H9 (cell line): ENCODE results near the gene C20orf144. TPM values are rescaled to one million over a fixed set of nuclear protein-coding genes. Genes with fewer than 3 reads are reported as not detected.

Experiments
- DNase-seq: peaks from one replicate; pipeline ENCODE4 v3.0.0-alpha.2; 2017
- H2AFZ ChIP-seq: one replicate; pipeline ENCODE4 v1.6.1; 2013; ENCODE audit warnings: mild to moderate bottlenecking, low read length, control low read depth, moderate library complexity
- H2AK5ac ChIP-seq: 2 replicates; pipeline ENCODE4 v1.6.1; 2013; ENCODE audit warnings: low read length, control low read depth, mixed read lengths; ENCODE audit not compliant: insufficient read length
- H2BK120ac ChIP-seq: one replicate; pipeline ENCODE4 v1.6.1; 2013; ENCODE audit warnings: low read depth, mild to moderate bottlenecking, low read length, control low read depth, inconsistent platforms; ENCODE audit not compliant: poor library complexity, severe bottlenecking
- H2BK12ac ChIP-seq: 2 replicates; pipeline ENCODE4 v1.6.1; 2013; ENCODE audit warnings: low read length, control low read depth, mixed read lengths, low read depth; ENCODE audit not compliant: insufficient read length
- H2BK15ac ChIP-seq: 2 replicates; pipeline ENCODE4 v1.6.1; 2013; ENCODE audit warnings: low read depth, low read length, control low read depth
- H2BK20ac ChIP-seq: one replicate; pipeline ENCODE4 v1.6.1; 2013; ENCODE audit warnings: low read depth, mild to moderate bottlenecking, low read length, control low read depth, inconsistent platforms; ENCODE audit not compliant: poor library complexity, severe bottlenecking
- H2BK5ac ChIP-seq: 2 replicates; pipeline ENCODE4 v1.6.1; 2013; ENCODE audit warnings: low read length, control low read depth, mixed read lengths; ENCODE audit not compliant: insufficient read length
- H3K14ac ChIP-seq: 2 replicates; pipeline ENCODE4 v1.6.1; 2013; ENCODE audit warnings: low read length, control low read depth; ENCODE audit not compliant: insufficient read depth
- H3K18ac ChIP-seq: 2 replicates; pipeline ENCODE4 v1.6.1; 2013; ENCODE audit warnings: low read depth, mild to moderate bottlenecking, mixed read lengths, low read length, control low read depth; ENCODE audit not compliant: insufficient read length
- H3K23ac ChIP-seq: 2 replicates; pipeline ENCODE4 v1.6.1; 2013; ENCODE audit warnings: low read length, control low read depth, mixed read lengths, low read depth; ENCODE audit not compliant: insufficient read length
- H3K23me2 ChIP-seq: 2 replicates; pipeline ENCODE4 v1.6.1; 2013; ENCODE audit warnings: low read depth, mild to moderate bottlenecking, mixed read lengths, low read length, control low read depth; ENCODE audit not compliant: insufficient read length, poor library complexity, severe bottlenecking
- H3K27ac ChIP-seq: 2 replicates; pipeline ENCODE4 v1.5.1; 2013; ENCODE audit warnings: low read length, control low read depth, mixed read lengths, low read depth; ENCODE audit not compliant: insufficient read length
- H3K27me3 ChIP-seq: 2 replicates; pipeline ENCODE4 v1.6.1; 2013; ENCODE audit warnings: low read length, control low read depth, inconsistent platforms; ENCODE audit not compliant: insufficient read depth
- H3K4ac ChIP-seq: 2 replicates; pipeline ENCODE4 v1.6.1; 2013; ENCODE audit warnings: low read depth, mild to moderate bottlenecking, control low read depth, inconsistent platforms, low read length, moderate library complexity
- H3K4me1 ChIP-seq: 2 replicates; pipeline ENCODE4 v1.6.1; 2013; ENCODE audit warnings: low read length, control low read depth, inconsistent platforms; ENCODE audit not compliant: insufficient read depth
- H3K4me2 ChIP-seq: 2 replicates; pipeline ENCODE4 v1.6.1; 2013; ENCODE audit warnings: low read length, control low read depth, mixed read lengths; ENCODE audit not compliant: insufficient read length, insufficient read depth
- H3K56ac ChIP-seq: 2 replicates; pipeline ENCODE4 v1.6.1; 2013; ENCODE audit warnings: low read depth, mild to moderate bottlenecking, mixed read lengths, low read length, control low read depth; ENCODE audit not compliant: insufficient read length
- H3K79me1 ChIP-seq: 2 replicates; pipeline ENCODE4 v1.6.1; 2013; ENCODE audit warnings: low read depth, mild to moderate bottlenecking, moderate library complexity, low read length, control low read depth, inconsistent platforms; ENCODE audit not compliant: insufficient read depth, poor library complexity, severe bottlenecking
- H3K79me2 ChIP-seq: 2 replicates; pipeline ENCODE4 v1.6.1; 2013; ENCODE audit warnings: low read length, control low read depth, inconsistent platforms; ENCODE audit not compliant: insufficient read depth
- H3K9ac ChIP-seq: 2 replicates; pipeline ENCODE4 v1.6.1; 2013; ENCODE audit warnings: low read length, control low read depth, mixed read lengths; ENCODE audit not compliant: insufficient read length; ENCODE audit errors: extremely low read depth
- H3K9me3 ChIP-seq: one replicate; pipeline ENCODE4 v1.6.1; 2013; ENCODE audit warnings: low read depth, low read length, inconsistent platforms; ENCODE audit not compliant: control insufficient read depth
- H3T11ph ChIP-seq: one replicate; pipeline ENCODE4 v1.6.1; 2013; ENCODE audit warnings: mild to moderate bottlenecking, low read length, control low read depth, inconsistent platforms
- H4K20me1 ChIP-seq: one replicate; pipeline ENCODE4 v1.6.1; 2013; ENCODE audit not compliant: control insufficient read depth, insufficient read length, insufficient read depth
- H4K5ac ChIP-seq: 2 replicates; pipeline ENCODE4 v1.6.1; 2013; ENCODE audit warnings: low read depth, mild to moderate bottlenecking, mixed read lengths, low read length, control low read depth; ENCODE audit not compliant: insufficient read length
- H4K8ac ChIP-seq: replicated peaks from 2 replicates; pipeline ENCODE4 v1.6.1; 2013; ENCODE audit warnings: low read length, control low read depth, mixed read lengths, low read depth; ENCODE audit not compliant: insufficient read length
- H4K91ac ChIP-seq: 2 replicates; pipeline ENCODE4 v1.6.1; 2013; ENCODE audit warnings: low read depth, mild to moderate bottlenecking, moderate library complexity, mixed read lengths, low read length, control low read depth; ENCODE audit not compliant: insufficient read length
- H3K27ac Mint-ChIP-seq, 3 experiments: 2 replicates in 2 of 3; 3 replicates in 1 of 3; pipeline ENCODE4 v1.8.0; 2020 to 2021; ENCODE audit warnings: mixed read lengths in 3 of 3, mild to moderate bottlenecking in 1 of 3, moderate library complexity in 1 of 3
- H3K27me3 Mint-ChIP-seq: 2 replicates; pipeline ENCODE4 v1.8.0; 2021; ENCODE audit warnings: low read depth, mild to moderate bottlenecking, moderate library complexity, mixed read lengths
- H3K36me3 Mint-ChIP-seq, 3 experiments: 2 replicates in 2 of 3; 3 replicates in 1 of 3; pipeline ENCODE4 v1.8.0; 2020 to 2021; ENCODE audit warnings: low read depth in 3 of 3, mixed read lengths in 3 of 3; ENCODE audit not compliant: insufficient read depth in 1 of 3
- H3K4me1 Mint-ChIP-seq, 2 experiments: 2 replicates each; pipeline ENCODE4 v1.8.0; 2020; ENCODE audit warnings: mixed read lengths in 2 of 2
- H3K4me3 Mint-ChIP-seq, 2 experiments: 2 replicates in 1 of 2; 3 replicates in 1 of 2; pipeline ENCODE4 v1.8.0; 2020 to 2021; ENCODE audit warnings: mild to moderate bottlenecking in 2 of 2, mixed read lengths in 2 of 2, moderate library complexity in 1 of 2
- H3K9me3 Mint-ChIP-seq, 2 experiments: 2 replicates in 1 of 2; 3 replicates in 1 of 2; pipeline ENCODE4 v1.8.0; 2020; ENCODE audit warnings: mild to moderate bottlenecking in 2 of 2, mixed read lengths in 2 of 2, moderate library complexity in 1 of 2
- WGBS: extraction: QIAGEN DNeasy Blood & Tissue Kit; methylation state at CpG from one replicate; pipeline ENCODE4 v1.1.7; 2013; ENCODE audit warnings: missing lambda C conversion rate, low lambda C conversion rate, mixed read lengths; ENCODE audit not compliant: insufficient read length; ENCODE audit errors: extremely low coverage; 5-methylcytosine and 5-hydroxymethylcytosine counted together
- total RNA-seq: library from RNA; stranded (reverse); gene quantifications from 2 replicates; pipeline ENCODE4 v1.2.1, GENCODE V29; 2021
- TF ChIP-seq, protein P1 (sequence below): fragments of 200-600 bp; sonication (generic); conservative IDR thresholded peaks from 3 replicates; pipeline ENCODE4 v1.8.0; 2021; ENCODE audit warnings: antibody characterized with exemption, mild to moderate bottlenecking

Gene C20orf144
- total RNA-seq, 1 experiment from 2014 or later = 0.26 TPM

DNA sequence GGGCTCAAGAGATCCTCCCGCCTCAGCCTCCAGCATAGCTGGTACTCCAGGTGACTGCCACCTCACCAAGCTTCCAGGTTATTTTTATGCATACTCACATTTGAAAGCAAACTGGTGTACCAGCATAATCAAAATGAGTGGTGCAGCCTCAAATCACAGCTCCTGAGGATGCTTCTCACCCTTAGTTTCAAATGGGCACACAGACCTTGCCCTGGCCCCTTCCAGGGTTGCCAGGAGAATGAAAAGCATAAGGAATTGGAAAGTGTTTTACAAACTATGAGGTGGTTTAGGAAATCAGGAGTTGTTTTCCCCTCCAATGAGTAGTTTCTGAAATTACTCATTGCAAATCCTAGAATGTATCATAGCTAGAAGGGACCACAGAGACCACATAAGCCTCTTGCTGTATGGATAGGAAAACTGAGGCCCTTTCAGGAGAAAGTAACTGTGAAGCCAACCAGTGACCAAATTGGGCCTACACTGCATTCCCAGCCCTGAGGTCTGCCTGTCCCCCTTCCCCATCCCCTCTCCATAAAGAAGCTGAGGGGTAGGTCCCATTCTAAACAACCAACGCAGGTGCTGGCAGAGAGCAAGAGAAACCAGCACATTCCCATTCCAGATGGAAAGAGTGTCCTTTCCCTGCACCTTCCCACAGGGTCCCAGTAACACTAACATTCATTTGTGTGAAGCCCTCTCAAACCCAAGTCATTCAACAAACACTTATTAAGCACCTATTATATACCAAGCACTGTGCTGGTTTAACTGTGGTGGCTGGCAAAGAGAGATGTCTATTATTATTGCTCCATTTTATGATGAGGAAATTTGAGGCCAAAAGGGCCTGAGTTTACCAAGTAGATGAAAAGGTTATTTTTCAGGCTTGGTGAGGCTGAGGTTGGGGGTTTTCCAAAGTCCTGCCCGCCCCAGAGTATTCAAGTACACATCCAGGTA, 26.1 kb downstream of the C20orf144 start:
- Histone ChIP-seq H3T11ph (no peak overlapping the region), H3K27me3 (no peaks in the 10 kb centered on the region), H3K4ac (no peak overlapping the region), H4K8ac (no peak overlapping the region), H3K4me2 (no peak overlapping the region), H3K9ac (no peak overlapping the region), H3K27ac (no peak overlapping the region), H3K18ac (no peak overlapping the region), H2BK15ac (no peak overlapping the region), H3K23ac (no peak overlapping the region), H4K5ac (no peak overlapping the region), H3K79me2 (peaks cover 2% of the 10 kb centered on the region; the same call in 1 of the 2 replicates), H2AK5ac (no peak overlapping the region), H2BK20ac (no peak overlapping the region), H2BK120ac (no peak overlapping the region), H3K23me2 (peaks cover 10% of the 10 kb centered on the region), H3K56ac (no peak overlapping the region), H2BK5ac (no peak overlapping the region), H3K14ac (no peak overlapping the region), H3K79me1 (no peaks in the 10 kb centered on the region), H4K91ac (no peak overlapping the region), H2AFZ (no peak overlapping the region), H4K20me1 (no peaks in the 10 kb centered on the region), H3K4me1 (no peaks in the 10 kb centered on the region), H2BK12ac (no peak overlapping the region), H3K9me3 (no peaks in the 10 kb centered on the region)
- Mint-ChIP-seq H3K27me3 (peaks cover 63% of the 10 kb centered on the region), H3K27ac (no peak overlapping the region), H3K4me3 (no peak overlapping the region), H3K4me1 (peaks cover 32 to 33% of the 10 kb centered on the region in 2 experiments), H3K36me3 (peaks cover 0 to 4% (median 0%) of the 10 kb centered on the region in 3 experiments; a peak in 2 of 7 replicates), H3K9me3 (no peaks in the 10 kb centered on the region)
- DNase-seq = no peak
- TF ChIP-seq, protein P1, sequence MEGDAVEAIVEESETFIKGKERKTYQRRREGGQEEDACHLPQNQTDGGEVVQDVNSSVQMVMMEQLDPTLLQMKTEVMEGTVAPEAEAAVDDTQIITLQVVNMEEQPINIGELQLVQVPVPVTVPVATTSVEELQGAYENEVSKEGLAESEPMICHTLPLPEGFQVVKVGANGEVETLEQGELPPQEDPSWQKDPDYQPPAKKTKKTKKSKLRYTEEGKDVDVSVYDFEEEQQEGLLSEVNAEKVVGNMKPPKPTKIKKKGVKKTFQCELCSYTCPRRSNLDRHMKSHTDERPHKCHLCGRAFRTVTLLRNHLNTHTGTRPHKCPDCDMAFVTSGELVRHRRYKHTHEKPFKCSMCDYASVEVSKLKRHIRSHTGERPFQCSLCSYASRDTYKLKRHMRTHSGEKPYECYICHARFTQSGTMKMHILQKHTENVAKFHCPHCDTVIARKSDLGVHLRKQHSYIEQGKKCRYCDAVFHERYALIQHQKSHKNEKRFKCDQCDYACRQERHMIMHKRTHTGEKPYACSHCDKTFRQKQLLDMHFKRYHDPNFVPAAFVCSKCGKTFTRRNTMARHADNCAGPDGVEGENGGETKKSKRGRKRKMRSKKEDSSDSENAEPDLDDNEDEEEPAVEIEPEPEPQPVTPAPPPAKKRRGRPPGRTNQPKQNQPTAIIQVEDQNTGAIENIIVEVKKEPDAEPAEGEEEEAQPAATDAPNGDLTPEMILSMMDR = no peak
- no CpG with 5 or more reads among the region's 3 CpGs for WGBS
